ENCODE results near the gene OR2T10.

The OR2T10 gene

GRCh38 chr1:248625971-248626370, 28.5 kb upstream of the OR2T10 start:
- Histone ChIP-seq H3K36me3 (ENCODE audit: control insufficient read depth, insufficient read depth, low read length) (no peaks in the 10 kb centered on the region), H3K4me1 (ENCODE audit: control insufficient read depth, insufficient read depth, low read length) (no peaks in the 10 kb centered on the region), H3K9ac (ENCODE audit: low read depth, low read length) (no peak overlapping the region), H3K9me3 (ENCODE audit: control insufficient read depth, insufficient read depth, low read length) (no peaks in the 10 kb centered on the region), H3K27me3 (ENCODE audit: control insufficient read depth, insufficient read depth, low read length) (no peaks in the 10 kb centered on the region), H3K4me3 (ENCODE audit: low read depth, low read length) (no peak overlapping the region)

- H3K9ac ChIP-seq (ENCODE audit: low read depth, low read length) = no peak overlapping the region
Measured at GRCh38 chr1:248625166-248625565, 27.7 kb upstream of the OR2T10 start.

GRCh38 chr1:248622570-248623001, 25.1 kb upstream of the OR2T10 start:
- no peaks in the 10 kb centered on the region for H3K36me3 ChIP-seq (ENCODE audit: control insufficient read depth, insufficient read depth, low read length)
- no peak overlapping the region for H3K4me3 ChIP-seq (ENCODE audit: low read depth, low read length)
- H3K9me3 ChIP-seq (ENCODE audit: control insufficient read depth, insufficient read depth, low read length) = no peaks in the 10 kb centered on the region
- H3K4me1 ChIP-seq (ENCODE audit: control insufficient read depth, insufficient read depth, low read length) = no peaks in the 10 kb centered on the region
- no peak overlapping the region for H3K9ac ChIP-seq (ENCODE audit: low read depth, low read length)
- no peaks in the 10 kb centered on the region for H3K27me3 ChIP-seq (ENCODE audit: control insufficient read depth, insufficient read depth, low read length)

More at GRCh38 chr1:248625166-248625565, 27.7 kb upstream of the OR2T10 start:
- H3K4me3 ChIP-seq (ENCODE audit: low read depth, low read length) = no peak overlapping the region
- H3K27me3 ChIP-seq (ENCODE audit: control insufficient read depth, insufficient read depth, low read length) = no peaks in the 10 kb centered on the region
- H3K36me3 ChIP-seq (ENCODE audit: control insufficient read depth, insufficient read depth, low read length) = no peaks in the 10 kb centered on the region
- H3K9me3 ChIP-seq (ENCODE audit: control insufficient read depth, insufficient read depth, low read length) = no peaks in the 10 kb centered on the region
- no peaks in the 10 kb centered on the region for H3K4me1 ChIP-seq (ENCODE audit: control insufficient read depth, insufficient read depth, low read length)

- H3K9ac ChIP-seq (ENCODE audit: low read depth, low read length) = no peak overlapping the region
- no peaks in the 10 kb centered on the region for H3K27me3 ChIP-seq (ENCODE audit: control insufficient read depth, insufficient read depth, low read length)
- H3K4me1 ChIP-seq (ENCODE audit: control insufficient read depth, insufficient read depth, low read length) = no peaks in the 10 kb centered on the region
- H3K36me3 ChIP-seq (ENCODE audit: control insufficient read depth, insufficient read depth, low read length) = no peaks in the 10 kb centered on the region
- H3K9me3 ChIP-seq (ENCODE audit: control insufficient read depth, insufficient read depth, low read length) = no peaks in the 10 kb centered on the region
- no peak overlapping the region for H3K4me3 ChIP-seq (ENCODE audit: low read depth, low read length)
Measured at GRCh38 chr1:248621770-248622169, 24.3 kb upstream of the OR2T10 start.

GRCh38 chr1:248618878-248619277, 21.4 kb upstream of the OR2T10 start:
- no peaks in the 10 kb centered on the region for H3K4me1 ChIP-seq (ENCODE audit: control insufficient read depth, insufficient read depth, low read length)
- no peak overlapping the region for H3K9ac ChIP-seq (ENCODE audit: low read depth, low read length)
- H3K36me3 ChIP-seq (ENCODE audit: control insufficient read depth, insufficient read depth, low read length) = no peaks in the 10 kb centered on the region
- H3K27me3 ChIP-seq (ENCODE audit: control insufficient read depth, insufficient read depth, low read length) = no peaks in the 10 kb centered on the region
- H3K4me3 ChIP-seq (ENCODE audit: low read depth, low read length) = no peak overlapping the region
- H3K9me3 ChIP-seq (ENCODE audit: control insufficient read depth, insufficient read depth, low read length) = no peaks in the 10 kb centered on the region

- Histone ChIP-seq H3K27me3 (ENCODE audit: control insufficient read depth, insufficient read depth, low read length) (no peaks in the 10 kb centered on the region), H3K4me3 (ENCODE audit: low read depth, low read length) (no peak overlapping the region), H3K9me3 (ENCODE audit: control insufficient read depth, insufficient read depth, low read length) (no peaks in the 10 kb centered on the region), H3K36me3 (ENCODE audit: control insufficient read depth, insufficient read depth, low read length) (no peaks in the 10 kb centered on the region), H3K4me1 (ENCODE audit: control insufficient read depth, insufficient read depth, low read length) (no peaks in the 10 kb centered on the region), H3K9ac (ENCODE audit: low read depth, low read length) (no peak overlapping the region)
Measured at GRCh38 chr1:248618119-248618518, 20.6 kb upstream of the OR2T10 start.

- Histone ChIP-seq H3K4me1 (ENCODE audit: control insufficient read depth, insufficient read depth, low read length) (no peaks in the 10 kb centered on the region), H3K27me3 (ENCODE audit: control insufficient read depth, insufficient read depth, low read length) (no peaks in the 10 kb centered on the region), H3K9me3 (ENCODE audit: control insufficient read depth, insufficient read depth, low read length) (no peaks in the 10 kb centered on the region), H3K36me3 (ENCODE audit: control insufficient read depth, insufficient read depth, low read length) (no peaks in the 10 kb centered on the region), H3K9ac (ENCODE audit: low read depth, low read length) (no peak overlapping the region), H3K4me3 (ENCODE audit: low read depth, low read length) (no peak overlapping the region)
Measured at GRCh38 chr1:248613742-248614141, 16.2 kb upstream of the OR2T10 start.

- H3K27me3 ChIP-seq (ENCODE audit: control insufficient read depth, insufficient read depth, low read length) = no peaks in the 10 kb centered on the region
- H3K9ac ChIP-seq (ENCODE audit: low read depth, low read length) = no peak overlapping the region
- no peaks in the 10 kb centered on the region for H3K9me3 ChIP-seq (ENCODE audit: control insufficient read depth, insufficient read depth, low read length)
Measured at GRCh38 chr1:248611883-248612414, 14.4 kb upstream of the OR2T10 start.

GRCh38 chr1:248610301-248610700, 12.8 kb upstream of the OR2T10 start:
- Histone ChIP-seq H3K4me3 (ENCODE audit: low read depth, low read length) (no peak overlapping the region), H3K9ac (ENCODE audit: low read depth, low read length) (no peak overlapping the region), H3K36me3 (ENCODE audit: control insufficient read depth, insufficient read depth, low read length) (no peaks in the 10 kb centered on the region), H3K4me1 (ENCODE audit: control insufficient read depth, insufficient read depth, low read length) (no peaks in the 10 kb centered on the region), H3K9me3 (ENCODE audit: control insufficient read depth, insufficient read depth, low read length) (no peaks in the 10 kb centered on the region), H3K27me3 (ENCODE audit: control insufficient read depth, insufficient read depth, low read length) (no peaks in the 10 kb centered on the region)

More at GRCh38 chr1:248611883-248612414, 14.4 kb upstream of the OR2T10 start:
- no peaks in the 10 kb centered on the region for H3K4me1 ChIP-seq (ENCODE audit: control insufficient read depth, insufficient read depth, low read length)
- no peak overlapping the region for H3K4me3 ChIP-seq (ENCODE audit: low read depth, low read length)
- H3K36me3 ChIP-seq (ENCODE audit: control insufficient read depth, insufficient read depth, low read length) = no peaks in the 10 kb centered on the region

- no peaks in the 10 kb centered on the region for H3K27me3 ChIP-seq (ENCODE audit: control insufficient read depth, insufficient read depth, low read length)
- H3K36me3 ChIP-seq (ENCODE audit: control insufficient read depth, insufficient read depth, low read length) = no peaks in the 10 kb centered on the region
- H3K4me3 ChIP-seq (ENCODE audit: low read depth, low read length) = no peak overlapping the region
- no peak overlapping the region for H3K9ac ChIP-seq (ENCODE audit: low read depth, low read length)
- peaks cover 6% of the 10 kb centered on the region for H3K9me3 ChIP-seq (ENCODE audit: control insufficient read depth, insufficient read depth, low read length)
- no peaks in the 10 kb centered on the region for H3K4me1 ChIP-seq (ENCODE audit: control insufficient read depth, insufficient read depth, low read length)
Measured at GRCh38 chr1:248599396-248599795, 1.9 kb upstream of the OR2T10 start.

- Histone ChIP-seq H3K9ac (ENCODE audit: low read depth, low read length) (no peak overlapping the region), H3K27me3 (ENCODE audit: control insufficient read depth, insufficient read depth, low read length) (no peaks in the 10 kb centered on the region), H3K9me3 (ENCODE audit: control insufficient read depth, insufficient read depth, low read length) (peaks cover 6% of the 10 kb centered on the region), H3K4me3 (ENCODE audit: low read depth, low read length) (no peak overlapping the region), H3K36me3 (ENCODE audit: control insufficient read depth, insufficient read depth, low read length) (no peaks in the 10 kb centered on the region), H3K4me1 (ENCODE audit: control insufficient read depth, insufficient read depth, low read length) (no peaks in the 10 kb centered on the region)
Measured at GRCh38 chr1:248596615-248597014, 885 bp downstream of the OR2T10 start.

- no peaks in the 10 kb centered on the region for H3K9me3 ChIP-seq (ENCODE audit: control insufficient read depth, insufficient read depth, low read length)
- H3K4me1 ChIP-seq (ENCODE audit: control insufficient read depth, insufficient read depth, low read length) = no peaks in the 10 kb centered on the region
- no peak overlapping the region for H3K4me3 ChIP-seq (ENCODE audit: low read depth, low read length)
- no peaks in the 10 kb centered on the region for H3K27me3 ChIP-seq (ENCODE audit: control insufficient read depth, insufficient read depth, low read length)
- H3K9ac ChIP-seq (ENCODE audit: low read depth, low read length) = no peak overlapping the region
- H3K36me3 ChIP-seq (ENCODE audit: control insufficient read depth, insufficient read depth, low read length) = no peaks in the 10 kb centered on the region
Measured at GRCh38 chr1:248593226-248593625, 4.3 kb downstream of the OR2T10 start.
